Activated CD4-positive, alpha-beta T cell treated with anti-CD3 and anti-CD28 coated beads, Interleukin-2, amount 50 U/mL, for 4 hours (primary cell): Measurements from ENCODE around the gene SLC9B2.
A peak's percentile ranks its signal among the peaks of the same experiment; 100 is the strongest.

Experiments used
- DNase-seq, 2 experiments: peaks; one replicate each; pipeline ENCODE4 v3.0.0-alpha.2; 2020

SLC9B2 gene

GRCh38 chr4:103075894-103076746 lies 441 bp downstream of the SLC9B2 start:
- DNase-seq: peak; percentile 58 to 66

- no peak for DNase-seq
Observed at GRCh38 chr4:103075435-103075893, 1.1 kb downstream of the SLC9B2 start.

GRCh38 chr4:103074744-103075434 lies 1.7 kb downstream of the SLC9B2 start:
- DNase-seq: no peak

GRCh38 chr4:103073792-103074438 lies 2.6 kb downstream of the SLC9B2 start:
- no peak for DNase-seq

GRCh38 chr4:103067841-103068547 lies 8.6 kb downstream of the SLC9B2 start:
- no peak for DNase-seq

GRCh38 chr4:103060453-103061148 lies 16.0 kb downstream of the SLC9B2 start:
- no peak for DNase-seq

- DNase-seq: no peak
Observed at GRCh38 chr4:103054030-103054429, 22.5 kb downstream of the SLC9B2 start.

- no peak for DNase-seq
Observed at GRCh38 chr4:103052779-103053178, 23.8 kb downstream of the SLC9B2 start.

- DNase-seq: no peak
Observed at GRCh38 chr4:103052145-103052544, 24.4 kb downstream of the SLC9B2 start.

- DNase-seq: no peak
Observed at GRCh38 chr4:103050736-103051436, 25.7 kb downstream of the SLC9B2 start.

GRCh38 chr4:103046416-103047290 lies 29.9 kb downstream of the SLC9B2 start:
- peak; percentile 14 to 26 for DNase-seq

GRCh38 chr4:103044183-103044582 lies 32.4 kb downstream of the SLC9B2 start:
- no peak for DNase-seq

- no peak for DNase-seq
Observed at GRCh38 chr4:103036169-103036568, 40.4 kb downstream of the SLC9B2 start.

GRCh38 chr4:103032574-103032973 lies 44.0 kb downstream of the SLC9B2 start:
- no peak for DNase-seq

- no peak for DNase-seq
Observed at GRCh38 chr4:103030791-103031190, 45.8 kb downstream of the SLC9B2 start.

GRCh38 chr4:103029300-103029699 lies 47.3 kb downstream of the SLC9B2 start:
- no peak for DNase-seq

- no peak for DNase-seq
Observed at GRCh38 chr4:103026868-103027267, 49.7 kb downstream of the SLC9B2 start.

GRCh38 chr4:103024996-103025395 lies 51.6 kb downstream of the SLC9B2 start:
- no peak for DNase-seq

GRCh38 chr4:103021120-103021519 lies 55.4 kb downstream of the SLC9B2 start:
- no peak for DNase-seq

GRCh38 chr4:103019308-103020124 lies 57.0 kb downstream of the SLC9B2 start, which contains the start of gene SLC9B1:
SLC9B1 (minus strand) TSS chr4:103019705; CDS start chr4:102991711, 27,994 bp downstream.
- peak; percentile 92 for DNase-seq
